Kidney glomerular epithelial cell (primary cell): ENCODE results near the gene MMP24OS.
"Not testable (repeated sequence)": the region's sequence is repeated elsewhere in the genome, so short reads cannot be mapped to it uniquely, and the experiment has no call there.

ENCODE experiments used
- DNase-seq: peaks from one replicate; lab custom pipeline; 2025; lab: John Stamatoyannopoulos, UW

Gene MMP24OS

DNA sequence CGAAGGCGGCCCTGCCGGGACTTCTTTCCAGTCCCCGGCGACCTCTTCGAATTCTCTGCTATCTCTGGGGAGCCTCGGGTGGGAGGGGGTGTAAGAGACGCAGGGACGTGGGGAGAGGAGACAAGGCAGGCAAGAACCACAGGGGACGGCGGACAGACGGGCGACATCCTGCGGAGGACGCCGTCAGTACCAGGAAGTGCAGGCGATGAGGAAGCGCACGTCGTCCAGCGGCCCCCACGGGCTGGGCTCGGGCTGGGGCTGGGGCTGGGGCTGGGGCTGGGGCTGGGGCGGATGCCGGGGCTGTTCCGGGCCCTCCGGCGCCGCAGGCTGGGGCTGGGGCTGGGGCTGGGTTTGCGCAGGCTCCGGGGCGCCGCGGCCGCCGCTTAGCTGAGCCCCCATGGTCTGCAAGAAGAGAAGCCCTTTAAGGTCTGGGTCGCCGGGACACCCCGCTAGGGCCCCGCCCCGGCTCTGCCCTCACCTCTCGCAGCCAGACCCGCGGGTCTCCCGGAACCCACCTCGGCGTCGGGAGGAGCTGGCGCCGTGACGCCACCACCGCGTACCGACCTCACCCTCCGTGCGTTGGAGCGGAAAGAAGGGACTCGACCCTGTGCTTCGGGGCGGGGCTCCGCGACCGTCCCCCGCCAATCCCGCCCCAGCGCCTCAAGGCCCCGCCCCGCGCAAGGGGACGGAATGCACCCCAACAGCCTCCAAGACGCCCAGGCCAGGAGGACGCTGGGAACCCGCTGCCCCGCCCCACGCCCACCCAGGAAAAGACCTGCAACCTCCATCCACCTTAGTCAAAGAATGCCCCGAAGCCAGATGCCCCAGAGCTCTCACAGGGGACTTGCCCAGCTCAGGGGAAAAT lies at the start of gene MMP24OS:
Gene MMP24OS, minus strand, starts transcription at position 592 of the 865 bp plus-strand sequence. Its CDS starts 193 bp downstream, at position 399.
- peak; percentile 77 for DNase-seq

DNA sequence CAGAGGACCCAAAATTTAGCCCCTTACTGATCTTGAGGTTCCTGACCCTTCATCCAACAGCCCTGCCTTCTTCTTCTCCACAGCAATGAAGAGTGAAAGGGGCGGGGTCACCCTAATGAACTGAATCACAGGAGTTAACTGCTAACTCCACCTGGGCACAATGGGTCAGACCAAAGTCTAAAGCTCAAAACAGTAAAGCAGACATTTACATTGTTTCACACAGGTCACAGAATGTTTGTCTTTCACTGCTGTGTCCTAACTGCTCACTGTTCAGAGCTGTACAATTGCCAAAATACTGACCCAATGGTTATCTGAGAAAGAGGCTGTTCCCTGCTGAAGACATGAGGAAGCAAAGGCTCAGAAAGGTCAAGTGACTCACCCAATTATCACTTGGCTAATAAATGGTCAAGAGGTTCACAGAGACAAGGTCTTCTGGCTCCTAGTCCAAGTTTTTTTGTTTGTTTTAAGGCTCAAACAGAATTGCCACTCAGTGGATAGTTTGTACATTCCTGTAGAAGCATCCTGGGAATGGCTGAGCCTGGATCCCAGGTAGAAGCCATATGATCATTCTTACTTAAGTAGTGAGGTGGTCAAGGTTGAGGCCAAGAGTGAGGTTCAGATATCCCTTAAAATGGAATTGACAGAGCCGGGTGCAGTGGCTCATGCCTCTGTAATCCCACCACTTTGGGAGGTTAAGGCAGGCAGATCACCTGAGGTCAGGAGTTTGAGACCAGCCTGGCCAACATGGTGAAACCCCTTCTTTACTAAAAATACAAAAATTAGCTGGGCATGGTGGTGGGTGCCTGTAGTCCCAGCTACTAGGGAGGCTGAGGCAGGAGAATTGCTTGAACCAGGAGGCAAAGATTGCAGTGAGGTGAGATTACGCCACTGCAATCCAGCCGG lies 49.4 kb upstream of the MMP24OS start:
- peak; percentile 71 for DNase-seq

DNA sequence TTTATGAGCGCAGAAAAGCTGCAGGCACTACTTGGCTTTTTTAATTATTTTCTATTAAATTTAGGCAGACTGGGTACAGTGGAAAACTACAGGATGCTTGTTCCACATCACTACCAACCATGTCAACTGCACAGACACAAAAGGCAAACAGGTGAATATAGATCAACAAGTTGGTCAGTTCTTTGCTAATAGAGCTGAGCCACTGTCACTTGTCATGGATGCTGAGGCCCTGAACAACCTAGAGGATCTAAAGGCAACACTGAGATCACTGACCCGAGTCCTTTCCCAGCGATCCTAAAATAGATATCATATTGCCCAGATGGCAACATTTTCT lies 48.8 kb upstream of the MMP24OS start:
- no peak for DNase-seq

DNA sequence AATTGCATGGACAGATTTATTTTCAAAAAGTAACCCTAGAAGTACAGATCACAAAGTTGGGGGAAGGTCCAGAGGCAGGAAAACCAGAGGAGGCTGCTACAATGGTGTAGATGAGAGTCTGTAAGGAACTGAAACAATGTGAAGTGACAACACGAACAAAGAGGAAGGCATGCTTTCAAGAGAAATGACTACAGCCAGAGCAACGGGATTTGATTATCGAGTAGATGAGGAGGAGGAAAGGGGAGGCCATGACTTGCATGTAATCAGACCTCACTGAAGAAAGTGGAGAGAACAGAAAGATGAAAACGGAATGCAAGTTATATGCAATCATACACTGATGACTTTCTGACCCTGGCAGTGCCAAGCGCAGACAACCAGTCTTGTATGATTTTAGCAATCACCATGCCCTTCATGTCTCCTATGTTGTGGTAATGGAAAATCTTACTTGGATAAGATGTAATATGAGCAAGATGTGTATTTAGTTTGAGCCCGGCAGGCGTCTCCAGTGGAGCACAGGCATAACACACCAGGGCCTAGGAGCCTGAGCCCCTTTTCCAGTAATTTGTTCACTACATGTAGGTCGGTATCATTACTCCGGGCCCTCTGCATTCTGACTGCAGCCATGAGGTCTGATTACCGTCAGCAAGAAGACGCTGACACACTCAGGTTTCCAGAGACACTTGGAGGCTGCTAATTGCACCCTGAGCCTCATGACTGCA lies 48.3 kb upstream of the MMP24OS start:
- no peak for DNase-seq

DNA sequence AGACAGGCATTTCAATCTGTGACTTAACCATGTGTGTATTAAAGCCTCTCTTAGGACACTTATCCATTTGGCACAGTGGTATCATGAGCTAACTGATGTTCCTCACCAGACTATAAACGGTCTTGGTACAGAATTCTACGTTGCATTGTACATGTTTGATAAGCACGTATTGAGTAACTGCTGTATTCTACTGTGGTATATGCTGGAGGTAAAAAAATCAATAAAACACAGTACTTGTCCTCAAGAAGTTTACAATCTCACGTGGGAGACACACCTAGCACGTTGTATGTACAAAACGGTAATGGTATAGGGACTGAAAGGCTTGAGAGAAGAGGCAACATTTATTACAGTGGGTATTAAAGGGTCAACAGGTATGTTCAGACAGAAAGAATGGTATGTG lies 47.5 kb upstream of the MMP24OS start:
- no peak for DNase-seq

DNA sequence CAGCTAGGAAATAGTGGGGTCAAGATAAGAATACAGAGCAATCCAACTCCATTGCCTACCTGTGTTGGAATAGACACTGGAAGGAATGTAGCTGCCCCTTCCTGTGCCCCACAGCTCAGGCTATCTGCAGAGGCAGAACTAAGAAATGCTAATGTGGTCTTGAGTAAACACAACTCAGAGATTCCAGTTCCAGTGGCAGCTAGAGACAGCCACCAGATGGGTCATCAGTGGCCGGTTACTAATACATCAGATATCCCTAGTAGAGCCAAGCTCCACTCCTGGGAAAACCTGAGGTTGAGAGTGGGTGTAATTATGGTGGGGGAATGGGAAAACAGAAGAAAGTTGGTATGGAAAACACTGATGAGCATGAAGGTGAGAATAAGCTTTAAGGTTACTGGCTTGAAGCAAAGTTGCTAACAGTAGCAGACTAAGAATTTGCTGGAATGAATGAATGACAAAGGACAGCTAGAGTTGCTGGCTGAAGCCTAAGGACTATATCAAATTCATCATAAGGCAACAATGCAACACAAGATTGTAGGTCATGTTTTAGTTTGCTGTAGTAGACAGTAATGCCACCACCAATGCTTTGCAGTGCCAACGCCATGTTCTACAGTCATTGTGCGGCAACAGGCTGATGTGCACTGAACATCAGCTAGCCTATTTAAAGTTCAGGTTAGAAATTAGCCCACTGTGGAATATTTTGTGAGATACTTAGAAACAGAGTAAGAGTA lies 42.6 kb upstream of the MMP24OS start:
- peak; percentile 99 for DNase-seq

DNA sequence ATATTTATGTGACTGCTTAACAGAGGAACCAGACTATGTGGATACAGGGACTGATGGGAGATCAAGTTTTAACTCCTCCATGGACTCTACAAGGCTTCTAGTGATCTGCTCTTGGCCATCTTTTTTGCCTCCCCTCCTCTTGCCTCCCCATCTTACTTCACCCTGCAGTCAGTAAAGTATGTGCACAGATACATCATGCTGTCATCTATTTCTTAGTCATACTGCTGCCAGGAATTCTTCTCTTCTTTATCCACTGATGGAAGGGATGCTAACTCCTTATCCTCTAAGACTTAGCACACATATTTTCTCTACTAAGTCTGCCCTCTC lies 41.9 kb upstream of the MMP24OS start:
- DNase-seq = peak; percentile 74

DNA sequence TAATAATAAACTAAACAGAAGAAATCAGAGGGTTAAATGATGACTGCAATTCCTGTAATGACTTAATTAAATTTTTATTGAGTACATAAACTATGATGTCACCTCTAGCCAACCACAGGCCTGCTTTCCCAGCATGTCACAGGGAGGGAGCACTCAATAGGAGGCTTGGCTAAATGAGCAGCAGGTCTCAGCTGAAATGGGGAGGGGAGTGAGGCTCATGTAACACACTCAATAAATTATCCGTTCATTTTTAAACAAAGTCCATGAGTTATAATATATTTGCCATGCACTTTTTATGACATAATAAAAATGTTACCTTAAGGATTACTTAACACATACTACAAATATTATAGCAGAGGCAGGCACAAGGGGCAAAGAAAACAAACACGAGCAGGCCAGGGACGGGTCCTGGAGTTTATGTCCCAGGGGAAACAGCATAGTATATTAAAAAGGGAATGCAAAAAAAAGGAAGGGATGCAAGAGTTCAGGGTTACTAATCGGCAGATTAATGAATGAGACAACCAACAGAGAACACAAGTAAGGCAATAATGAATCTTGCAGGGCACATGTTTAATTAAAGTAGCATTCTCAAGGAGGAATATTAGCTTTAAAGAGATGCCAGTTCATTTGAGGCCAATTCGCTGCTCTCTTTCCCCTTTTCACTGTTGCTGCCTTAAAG lies 41.4 kb upstream of the MMP24OS start:
- DNase-seq = peak; percentile 89

DNA sequence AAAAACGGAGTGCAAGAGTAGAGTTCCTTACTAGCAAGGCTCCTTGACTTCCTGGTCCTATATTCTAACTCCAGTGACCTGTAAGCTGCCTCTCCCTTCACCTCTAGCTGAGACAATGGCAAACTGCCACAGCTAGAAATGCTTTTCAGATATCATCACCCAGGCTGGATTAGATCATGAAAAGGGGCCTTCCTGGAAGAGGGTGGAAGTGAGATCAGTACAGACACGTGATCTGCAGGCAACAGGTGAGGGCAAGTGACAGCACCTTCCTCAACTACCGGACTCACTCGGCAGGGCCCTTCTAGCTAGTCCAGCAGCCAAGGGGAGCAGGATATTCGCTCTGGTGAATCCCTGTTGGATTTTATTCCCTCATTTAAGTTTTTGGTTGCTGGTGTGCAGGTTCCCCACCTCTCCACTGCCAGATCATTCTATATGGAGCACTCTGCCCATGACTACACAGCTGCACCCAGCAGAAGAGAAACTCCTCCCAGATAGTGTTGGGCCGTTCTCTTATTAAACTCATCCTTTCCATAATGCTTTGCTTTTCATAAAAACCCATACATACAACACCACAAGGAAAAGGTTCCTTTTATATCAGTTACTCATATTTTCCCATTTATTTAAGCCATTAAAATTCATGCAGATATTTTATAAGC lies 40.7 kb upstream of the MMP24OS start:
- DNase-seq = peak; percentile 95

DNA sequence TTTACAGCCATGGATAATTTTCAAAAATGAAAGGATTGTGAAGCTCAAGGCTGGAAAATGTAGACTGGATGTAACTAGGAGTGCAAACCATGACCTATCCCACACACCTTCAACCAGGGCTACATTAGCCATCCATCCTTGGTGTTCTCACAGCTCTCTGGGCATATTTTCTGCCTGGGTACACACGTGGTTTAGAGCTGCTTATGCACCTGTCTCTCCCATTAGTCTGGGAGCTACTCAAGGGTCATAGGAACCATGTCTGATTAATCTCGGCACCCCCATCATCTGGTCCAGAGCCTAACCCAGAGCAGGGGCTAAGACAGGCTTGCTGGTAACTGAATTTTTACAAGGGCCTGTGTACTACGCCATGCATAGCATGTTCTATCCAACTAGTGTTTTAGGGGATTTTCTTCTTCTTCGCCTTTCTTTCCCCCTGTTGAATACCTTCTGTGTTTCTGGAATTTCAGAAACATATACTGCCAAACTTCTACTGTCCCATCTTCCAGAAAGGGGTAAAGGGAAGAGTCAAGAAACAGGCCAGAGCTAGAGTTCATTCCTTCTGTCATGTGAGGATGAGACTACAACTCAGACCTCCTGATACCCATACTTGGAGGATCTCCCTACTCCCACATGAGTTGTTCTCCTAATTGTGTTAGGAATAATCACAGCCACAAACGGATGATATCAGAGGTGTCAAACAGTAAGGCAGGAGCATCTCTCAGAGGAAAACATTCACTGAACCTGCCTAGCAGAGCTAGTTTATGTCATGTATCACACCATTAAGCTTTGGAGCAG lies 39.7 kb upstream of the MMP24OS start:
- peak; percentile 31 for DNase-seq

DNA sequence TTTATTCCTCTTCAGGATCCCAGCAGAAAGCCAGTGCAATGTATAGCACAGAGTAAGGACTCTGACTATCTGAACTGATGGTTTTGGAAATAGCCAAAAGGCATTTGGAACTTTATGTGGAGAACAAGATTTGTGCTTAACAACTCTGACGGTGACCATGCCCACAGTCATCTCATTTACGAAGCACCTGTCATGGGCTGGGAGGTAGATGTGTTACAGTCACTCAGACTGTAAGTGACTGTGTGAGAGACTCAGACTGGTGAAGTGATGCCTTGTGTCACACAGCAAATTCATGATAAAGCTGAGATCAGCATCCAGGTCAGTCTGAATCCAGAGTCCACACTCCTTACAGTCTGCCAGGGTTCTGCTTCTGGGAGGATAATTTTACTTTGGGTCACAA lies 38.2 kb upstream of the MMP24OS start:
- DNase-seq = no peak

DNA sequence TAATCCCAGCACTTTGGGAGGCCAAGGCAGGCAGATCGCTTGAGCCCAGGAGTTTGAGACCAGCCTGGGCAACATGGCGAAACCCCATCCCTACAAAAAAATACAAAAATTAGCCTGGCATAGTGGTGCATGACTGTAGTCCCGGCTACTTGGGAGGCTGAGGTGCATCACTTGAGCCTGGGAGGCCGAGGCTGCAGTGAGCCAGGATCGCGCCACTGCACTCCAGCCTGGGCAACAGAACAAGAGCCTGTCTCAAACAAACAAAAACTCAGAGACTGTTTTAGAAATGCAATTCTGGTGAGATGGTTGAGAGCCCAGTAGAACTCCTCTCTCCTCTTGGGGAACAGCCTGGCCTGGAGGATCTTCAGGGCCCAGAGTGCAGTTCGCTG lies 37.7 kb upstream of the MMP24OS start:
- DNase-seq = not testable (repeated sequence)

DNA sequence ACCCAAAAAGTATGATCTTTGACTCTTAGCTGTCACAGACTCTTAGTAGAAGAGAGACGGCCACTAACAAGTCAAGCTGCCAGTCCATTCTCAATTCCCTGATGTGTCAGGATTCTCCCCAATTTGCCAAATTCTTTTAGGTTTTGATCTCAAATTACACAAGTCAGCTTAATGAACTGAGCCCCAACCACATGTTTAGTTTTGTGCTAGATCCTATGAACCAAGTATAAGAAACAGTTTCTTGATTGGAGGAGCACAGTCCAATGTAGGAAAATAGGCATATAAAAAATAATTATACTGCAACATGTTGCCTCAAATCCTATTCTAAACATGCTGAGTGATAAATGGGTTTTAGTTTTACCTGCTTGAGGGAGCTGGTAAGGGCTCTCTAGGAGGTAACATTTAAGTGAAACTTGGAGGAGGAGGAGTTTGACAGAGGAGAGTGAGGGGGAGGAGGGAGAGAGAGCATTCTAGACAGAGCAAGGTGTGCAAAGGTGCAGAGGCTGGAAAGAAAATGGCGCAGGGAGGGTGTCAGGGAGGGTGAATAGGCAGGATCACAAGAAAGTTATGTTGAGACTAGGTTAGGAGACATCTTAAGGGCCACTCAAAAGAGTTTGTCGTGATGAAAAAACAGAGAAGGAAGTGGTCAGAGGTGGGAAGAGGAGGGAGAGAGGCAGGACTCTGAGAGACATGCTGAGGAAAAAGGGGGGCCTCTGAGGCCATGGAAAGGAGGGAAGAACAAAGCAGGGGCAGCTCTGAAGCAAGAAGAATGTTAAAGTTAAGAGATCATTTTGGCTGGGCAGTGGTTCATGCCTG lies 37.1 kb upstream of the MMP24OS start:
- DNase-seq = no peak

DNA sequence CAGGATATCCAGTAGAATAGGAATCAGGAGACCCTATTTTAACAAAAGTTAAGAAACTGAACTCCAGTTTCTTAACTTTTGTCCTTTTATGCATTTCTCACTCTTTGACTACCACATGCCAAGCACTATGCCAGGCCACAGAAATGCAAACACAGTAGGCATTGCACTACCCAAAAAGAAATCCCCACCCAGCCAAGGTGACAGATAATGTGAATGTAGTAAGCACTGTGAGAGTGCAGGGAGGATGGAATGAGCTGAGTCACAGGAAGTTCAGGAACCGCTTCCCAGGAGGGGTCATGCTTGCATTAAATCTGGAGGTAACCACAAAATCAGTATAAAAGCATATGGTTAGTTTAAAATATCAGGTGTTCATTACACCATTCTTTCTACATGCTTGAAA lies 34.4 kb upstream of the MMP24OS start:
- peak; percentile 89 for DNase-seq

DNA sequence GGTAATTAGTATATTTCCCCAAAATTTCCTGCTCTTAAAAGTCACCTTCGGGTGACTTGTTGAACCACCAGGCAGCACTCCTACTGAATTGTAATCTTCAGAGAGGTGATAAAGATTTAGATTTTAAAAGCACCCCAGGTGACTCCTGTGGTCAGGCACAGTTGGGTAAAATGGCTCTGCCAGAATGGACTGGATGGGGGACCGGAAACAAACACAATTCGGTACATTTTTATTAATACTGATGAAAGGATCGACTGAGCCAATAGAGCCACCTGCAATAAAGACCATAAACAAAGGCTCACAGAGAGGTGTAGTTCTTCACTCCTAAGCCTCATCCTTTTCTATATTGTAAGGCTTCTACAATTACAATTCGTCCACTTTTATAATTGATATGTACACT lies 33.9 kb upstream of the MMP24OS start:
- no peak for DNase-seq

DNA sequence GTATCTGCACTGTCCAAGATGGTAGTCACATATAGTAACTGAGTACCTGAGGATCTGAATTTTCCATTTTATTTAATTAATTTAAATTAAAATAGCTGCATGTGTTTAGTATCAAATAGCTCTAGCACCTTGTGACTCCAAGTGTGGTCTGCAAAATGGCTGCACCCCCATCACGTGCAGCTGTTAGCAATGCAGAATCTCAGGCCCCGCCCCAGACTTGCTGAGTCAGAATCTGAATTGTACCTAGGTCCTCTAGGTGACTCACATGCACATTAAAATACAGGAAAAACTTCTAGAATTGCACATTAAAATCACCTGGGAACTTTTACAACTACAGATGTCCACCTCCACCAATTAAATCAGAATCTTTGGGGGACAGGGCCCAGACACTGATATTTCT lies 33.5 kb upstream of the MMP24OS start:
- DNase-seq = peak; percentile 15

DNA sequence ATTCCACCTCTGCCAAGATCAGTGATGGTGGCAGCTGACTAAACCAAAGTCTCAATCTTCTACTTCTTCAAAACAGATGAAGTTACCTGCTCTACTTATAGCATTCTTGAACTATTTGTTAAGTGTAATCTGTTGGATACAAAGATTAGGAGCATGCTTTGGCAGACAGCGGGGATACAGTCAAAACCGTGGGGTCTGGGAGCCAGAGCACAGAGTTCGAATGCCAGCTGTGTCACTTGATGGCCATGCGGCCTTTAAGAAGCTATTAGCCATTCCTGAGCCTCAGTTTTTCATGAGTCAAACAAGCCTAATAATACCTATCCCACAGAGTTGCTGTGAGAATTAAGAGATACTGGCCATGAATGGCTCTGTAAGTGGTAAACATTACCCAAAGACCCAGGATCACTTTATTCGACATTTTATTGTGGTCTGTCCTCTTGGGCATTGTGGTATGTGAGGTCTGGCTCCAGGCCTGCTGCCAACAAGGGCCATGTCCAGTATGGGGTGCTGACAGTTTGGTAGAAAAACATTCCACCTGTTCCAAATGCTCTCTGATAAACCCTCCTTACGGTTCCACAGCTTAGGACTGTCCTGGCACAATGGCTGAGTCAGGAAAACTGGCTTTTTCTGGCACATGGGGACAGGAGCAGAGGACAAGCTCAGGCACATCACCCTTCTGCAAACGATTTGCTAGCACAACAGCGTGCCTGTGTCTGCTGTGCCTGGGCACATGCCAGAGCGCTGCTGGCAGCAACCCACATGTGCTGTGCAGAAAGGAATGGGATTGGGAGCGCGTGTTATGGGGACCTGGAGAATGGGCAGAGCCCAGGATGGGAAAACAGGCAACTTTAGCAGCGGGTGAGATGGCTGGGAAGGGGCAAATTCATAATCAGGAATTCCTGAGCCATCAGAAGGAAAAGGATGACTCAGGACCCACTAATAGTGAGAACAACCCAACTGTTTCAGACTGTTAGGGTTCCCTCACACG lies 30.0 kb upstream of the MMP24OS start:
- DNase-seq = peak; percentile 73
